ELR (cell line): ENCODE data around the gene FBXO7.

ENCODE experiments used
- DNase-seq: peaks from one replicate; pipeline ENCODE4 v3.0.0-alpha.2; 2015; ENCODE audit warnings: low read depth

Gene FBXO7

DNA sequence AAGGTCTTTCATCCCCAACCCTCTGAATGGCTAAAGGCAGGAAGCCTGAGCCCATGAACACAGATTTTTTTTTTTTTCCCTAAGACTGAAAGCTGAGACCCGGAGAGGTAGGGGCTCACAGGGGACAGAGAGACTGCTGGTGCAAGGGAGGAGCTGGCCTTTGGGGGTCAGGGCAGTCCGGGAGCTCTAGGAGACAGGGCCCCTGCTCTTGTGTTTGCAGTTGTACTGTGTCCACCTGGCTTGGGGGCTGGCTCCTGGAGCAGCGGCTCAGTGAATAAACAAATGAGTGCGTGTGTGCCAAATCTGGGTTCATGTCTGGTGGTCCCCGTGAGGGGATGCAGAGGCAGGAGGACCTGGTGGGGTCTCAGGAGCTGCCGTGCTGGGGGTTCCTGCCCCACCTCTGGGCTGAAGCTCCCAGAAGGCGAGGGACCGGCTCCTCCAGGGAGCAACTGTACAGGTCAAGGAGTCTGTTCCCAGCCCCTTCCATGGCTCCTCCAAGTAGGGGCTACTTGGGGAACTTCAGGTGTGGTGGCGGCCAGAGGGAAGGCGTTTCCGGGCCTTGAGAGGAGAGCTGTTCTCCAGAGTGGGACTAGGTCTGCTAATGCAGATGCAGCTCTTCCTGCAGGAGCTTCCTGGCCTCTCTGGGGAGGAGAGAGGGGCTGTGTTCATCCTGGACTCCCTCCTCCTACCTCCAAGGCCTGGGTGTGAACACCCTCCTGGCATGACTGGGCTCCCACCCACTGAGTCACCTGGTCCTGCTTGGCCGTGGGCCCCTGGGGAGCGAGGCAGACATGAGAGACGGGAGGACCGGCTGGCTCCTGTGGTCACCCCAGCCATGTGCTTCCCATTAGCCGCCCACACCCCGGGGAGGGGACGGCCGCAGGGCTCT is 57.6 kb downstream of the FBXO7 start:
- DNase-seq = peak; percentile 89

DNA sequence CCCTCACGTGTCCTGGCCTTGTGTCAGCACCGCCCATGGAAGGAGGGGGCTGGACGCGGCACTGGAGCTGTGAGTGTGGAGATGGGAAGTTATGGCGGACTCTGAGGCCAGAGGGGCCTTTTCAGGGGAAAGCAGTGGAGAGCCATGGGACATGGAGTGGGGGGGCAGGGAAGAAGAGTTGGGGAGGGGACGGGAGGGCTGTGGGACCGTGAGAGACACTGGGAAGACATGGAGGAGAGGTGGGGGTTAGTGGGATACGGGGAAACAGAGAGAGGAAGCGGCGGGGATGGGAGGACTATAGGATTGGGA is 58.2 kb downstream of the FBXO7 start:
- DNase-seq = no peak

DNA sequence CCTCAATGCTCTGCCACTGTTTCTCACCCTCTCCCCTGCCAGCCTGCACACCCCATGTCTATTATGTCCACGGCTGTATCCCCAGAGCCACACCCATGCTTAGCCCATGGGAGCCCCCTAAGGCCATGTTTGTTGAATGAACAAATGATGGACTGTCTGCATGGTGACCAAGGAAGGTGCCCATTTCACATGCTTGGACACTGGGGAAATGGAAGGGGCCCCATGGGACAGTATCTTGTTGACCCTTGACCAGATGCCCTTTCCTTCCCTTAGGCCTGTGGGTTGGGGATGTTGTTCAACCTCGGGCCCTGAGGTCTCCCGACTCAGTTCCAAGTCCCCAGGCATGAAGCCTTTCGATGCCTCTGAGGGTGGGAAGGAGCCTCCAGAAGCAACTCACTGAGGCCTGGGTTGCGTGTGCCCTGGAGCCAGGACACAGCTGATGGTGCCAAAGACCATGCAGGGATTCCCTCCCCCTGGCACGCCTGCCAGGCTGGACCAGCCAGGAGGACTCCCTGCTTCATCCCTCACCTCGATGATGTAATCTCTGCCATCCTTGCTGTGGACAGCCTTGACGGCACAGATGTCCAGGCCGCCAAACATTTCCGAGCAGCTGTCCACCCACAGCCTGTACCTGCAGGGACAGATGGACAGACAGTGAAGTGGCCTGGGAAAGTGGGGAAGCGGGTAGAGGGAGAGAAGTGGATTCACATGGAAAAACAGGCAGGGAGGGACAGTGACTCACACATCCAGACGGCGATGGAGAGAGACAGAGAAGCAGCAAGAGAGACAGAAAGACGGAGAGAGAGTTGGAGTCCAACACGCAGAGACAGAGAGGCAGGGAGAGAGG is 58.9 kb downstream of the FBXO7 start:
- DNase-seq = peak; percentile 58

DNA sequence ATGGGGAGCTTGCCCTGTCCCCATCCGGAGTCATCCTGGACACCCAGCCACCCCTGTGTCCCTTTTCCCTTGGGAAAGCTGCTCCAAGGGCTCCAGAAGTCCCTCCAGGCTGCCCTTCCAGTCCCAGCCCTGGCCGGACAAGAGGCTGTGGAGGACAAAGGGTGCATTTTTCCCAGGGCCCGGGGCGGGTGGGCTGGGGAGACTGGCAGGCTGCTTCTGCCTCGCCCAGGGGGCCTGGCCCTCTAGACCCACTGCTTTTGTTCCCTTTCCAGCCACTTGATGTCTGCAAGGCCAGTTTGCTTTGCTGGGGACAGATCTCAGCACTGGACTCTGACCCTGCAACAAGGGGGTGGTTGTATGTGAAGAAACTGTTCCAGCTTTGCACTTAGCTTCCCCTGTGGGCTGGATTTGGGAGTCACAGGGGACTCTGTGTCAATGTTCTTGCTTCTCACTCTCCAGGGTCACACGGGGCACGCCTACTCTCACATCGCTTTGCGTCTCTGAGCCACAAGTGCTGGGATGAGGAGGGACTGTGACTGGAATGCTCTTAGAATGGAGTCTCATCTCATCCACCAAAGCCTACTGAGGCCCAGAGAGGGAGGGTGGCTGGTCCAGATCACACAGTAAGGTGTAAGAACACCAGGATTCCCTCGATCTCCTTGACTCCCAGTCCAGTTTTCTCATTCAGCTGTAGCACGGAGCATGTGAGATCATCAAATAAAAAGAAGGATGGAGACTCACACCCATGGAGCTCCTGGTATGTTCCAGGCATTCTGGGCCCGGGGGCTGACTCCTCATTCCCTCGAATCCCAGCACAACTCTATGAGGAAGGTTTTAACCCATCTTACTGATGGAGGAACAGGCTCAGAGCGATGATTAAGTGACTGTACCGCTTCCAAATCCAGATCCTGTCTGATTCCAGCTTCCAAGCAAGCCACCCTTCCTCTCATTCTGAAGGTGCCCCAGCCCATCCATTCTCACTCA is 59.9 kb downstream of the FBXO7 start:
- DNase-seq = peak; percentile 49

DNA sequence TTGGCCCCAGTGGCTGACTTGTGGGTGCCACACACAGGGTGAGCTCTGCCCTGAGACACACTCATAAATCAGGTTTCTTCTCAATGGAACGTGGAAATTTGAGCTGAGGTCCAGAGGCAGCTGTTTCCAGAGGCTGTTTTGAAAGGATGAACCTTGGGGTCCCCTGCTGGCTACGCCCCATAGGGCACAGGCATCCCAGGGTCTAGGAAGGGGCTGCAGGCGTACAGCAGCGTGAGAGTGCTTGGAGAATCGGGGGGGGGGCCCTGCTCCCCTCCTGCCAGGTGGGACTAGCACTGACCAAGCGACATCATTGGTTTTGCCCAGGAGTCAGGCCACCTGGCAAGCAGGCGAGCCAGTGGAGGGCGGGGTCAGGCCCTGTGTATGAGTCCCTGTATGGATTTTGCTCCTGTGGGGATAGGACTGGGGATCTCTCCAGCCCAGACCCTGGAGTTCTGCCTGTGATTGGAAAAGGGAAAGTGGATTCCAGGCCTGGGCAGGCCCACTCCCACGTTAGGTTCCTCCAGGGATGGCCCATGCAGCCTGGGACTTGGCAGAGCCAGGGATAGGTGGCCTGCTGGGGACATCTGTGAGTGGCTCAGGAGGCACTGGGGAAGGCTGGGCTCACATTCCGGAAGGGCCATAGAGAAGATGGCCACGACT is 61.0 kb downstream of the FBXO7 start:
- DNase-seq = no peak

DNA sequence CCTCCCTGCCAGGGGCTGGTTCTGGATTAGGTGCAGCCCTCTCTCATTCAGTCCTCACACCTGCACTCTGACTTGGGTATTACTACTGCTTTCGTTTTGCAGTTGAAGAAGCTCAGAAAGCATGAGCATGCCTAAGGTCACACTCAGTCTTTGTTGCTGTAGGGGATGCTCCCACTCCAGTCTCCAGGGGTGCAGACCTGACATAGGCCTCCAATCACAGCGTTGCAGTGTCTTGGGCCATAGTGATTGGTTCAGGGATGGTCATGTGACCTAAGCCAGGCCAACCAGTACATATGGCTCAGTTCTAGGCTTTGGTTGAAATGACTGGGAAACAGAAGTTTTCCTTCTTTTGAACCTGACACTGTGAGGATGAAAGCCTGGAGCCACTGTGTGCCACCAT is 61.7 kb downstream of the FBXO7 start:
- no peak for DNase-seq

DNA sequence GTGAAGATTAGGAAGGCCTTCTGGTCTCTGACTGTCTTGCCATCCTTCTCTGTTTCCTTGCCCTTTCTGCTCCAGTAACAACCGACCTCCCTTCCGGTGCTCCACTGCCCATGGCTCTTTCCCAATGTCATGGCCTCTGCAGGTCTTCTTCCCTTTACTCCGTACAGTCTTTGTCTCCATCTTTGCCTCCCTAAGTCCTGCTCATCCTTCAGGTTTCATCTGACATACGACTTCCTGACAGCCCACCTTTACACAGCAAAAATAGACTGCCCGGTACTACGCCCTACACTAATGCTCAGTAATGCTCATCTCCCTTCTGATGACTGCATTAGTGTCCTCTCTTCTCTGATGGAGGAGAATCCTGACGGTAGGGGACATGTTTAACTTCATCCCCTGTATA is 63.9 kb downstream of the FBXO7 start:
- no peak for DNase-seq

DNA sequence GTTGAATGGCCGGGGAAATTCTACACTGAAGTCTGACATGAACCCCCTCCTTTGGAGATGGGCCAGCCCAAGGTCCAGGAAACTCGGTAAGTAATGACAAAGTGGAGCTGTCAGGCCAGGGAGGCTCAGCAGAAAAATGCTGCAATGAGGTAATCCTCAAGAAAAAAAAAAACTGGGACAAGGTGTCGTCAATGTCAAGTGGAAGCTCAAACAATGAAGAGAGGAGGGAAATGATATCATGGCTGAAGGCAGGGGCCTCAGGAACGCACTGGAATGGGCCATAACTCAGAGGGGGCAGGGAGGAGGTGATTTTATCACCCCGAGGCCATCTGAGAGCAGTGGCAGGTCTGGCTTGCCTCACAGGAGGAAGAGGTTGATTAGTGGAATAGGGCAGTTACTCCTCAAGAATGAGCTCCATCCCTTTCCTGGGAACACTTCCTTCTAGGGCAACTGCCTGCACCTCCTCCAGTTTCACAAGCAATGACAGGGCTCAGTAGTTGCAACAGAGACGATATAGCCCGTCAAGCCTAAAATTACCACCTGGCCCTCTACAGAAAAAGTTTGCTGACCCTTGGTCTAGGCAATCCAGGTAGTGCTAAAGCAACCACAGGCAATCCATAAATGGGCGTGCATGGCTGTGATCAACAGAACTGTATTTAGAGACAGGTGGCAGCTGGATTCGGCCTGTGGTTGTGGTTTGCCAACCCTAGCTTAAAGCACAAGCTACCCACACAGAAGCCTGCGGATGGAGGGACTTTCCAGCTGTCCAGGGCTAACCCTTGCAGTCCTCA is 65.2 kb downstream of the FBXO7 start:
- no peak for DNase-seq

DNA sequence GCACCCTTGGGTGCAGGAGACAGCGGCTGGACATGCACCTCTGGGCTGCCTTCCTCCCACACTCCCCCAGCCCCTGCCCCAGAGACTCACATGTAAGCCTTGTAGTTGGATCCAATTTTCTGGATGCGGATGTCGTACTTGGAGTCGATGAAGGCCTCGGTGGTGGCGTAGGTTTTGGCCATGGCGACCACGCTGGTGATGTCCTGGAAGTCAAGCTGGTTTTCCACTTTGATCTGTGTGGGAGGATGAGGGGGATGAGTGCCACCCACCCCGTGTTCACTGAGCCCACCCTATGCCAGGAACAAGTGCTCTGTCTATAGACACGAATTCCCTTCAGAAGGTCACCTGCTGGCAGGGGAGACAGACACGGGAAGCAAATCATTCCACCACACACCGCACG is 66.9 kb downstream of the FBXO7 start:
- DNase-seq = no peak

DNA sequence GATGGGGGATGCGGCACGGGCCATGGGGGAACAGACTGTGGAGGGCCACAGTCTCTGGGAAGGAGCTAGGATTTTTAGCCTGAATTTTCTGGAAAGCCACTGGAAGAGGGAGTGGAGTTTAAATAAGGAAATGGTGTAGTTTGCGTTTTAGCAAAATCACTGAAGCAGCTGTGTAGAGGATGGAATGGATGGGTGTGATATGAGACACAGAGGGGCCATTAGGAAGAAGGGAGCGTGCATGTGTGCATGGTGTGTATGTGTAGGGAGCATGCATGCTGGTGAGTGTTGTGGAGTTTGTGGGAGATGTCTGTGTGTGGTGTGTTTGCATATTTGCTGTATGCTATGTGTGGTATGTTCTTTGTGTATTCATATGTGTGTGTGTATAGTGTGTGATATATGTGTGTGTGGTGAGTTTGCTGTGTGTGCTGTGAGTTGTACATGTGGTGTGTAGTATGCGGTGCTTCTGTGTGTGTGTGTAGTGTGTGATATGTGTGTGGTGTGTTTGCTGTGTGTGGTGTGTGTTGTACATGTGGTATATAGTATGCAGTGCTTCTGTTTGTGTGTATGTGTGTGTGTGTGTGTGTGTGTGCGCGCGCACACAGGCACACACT is 67.6 kb downstream of the FBXO7 start:
- DNase-seq = no peak

DNA sequence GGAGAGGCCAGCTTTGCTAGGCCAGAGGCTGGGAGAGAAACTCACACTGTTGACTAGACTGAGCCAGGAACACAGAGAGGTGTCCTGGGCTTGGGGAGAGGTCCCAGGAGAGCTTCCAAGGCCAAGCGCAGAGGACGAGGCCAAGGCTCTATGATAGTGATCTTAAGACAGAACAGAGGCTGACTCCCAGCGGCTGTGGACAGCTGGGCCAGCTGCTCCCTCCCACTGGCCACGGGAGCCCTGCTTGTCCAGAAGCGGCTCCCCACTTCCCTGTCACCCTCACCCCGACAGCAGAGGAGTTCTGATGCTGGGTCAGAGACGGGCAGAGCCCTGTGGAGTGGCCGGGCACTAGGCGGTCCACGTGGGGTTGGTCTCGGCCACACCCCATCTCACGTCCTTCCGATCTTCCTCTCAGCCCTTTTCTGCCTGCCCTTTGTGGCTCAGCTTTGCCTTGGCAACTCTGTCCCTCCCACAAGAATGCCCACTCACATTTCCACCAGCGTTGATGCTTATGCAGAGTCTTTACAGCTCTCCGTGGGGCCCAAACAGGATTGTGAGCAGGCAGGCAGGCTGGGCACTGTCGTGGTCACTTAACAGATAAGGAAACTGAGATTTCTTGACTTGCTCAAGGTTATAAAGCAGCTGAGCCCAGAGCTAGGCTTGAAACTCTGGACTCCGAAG is 68.2 kb downstream of the FBXO7 start:
- no peak for DNase-seq

DNA sequence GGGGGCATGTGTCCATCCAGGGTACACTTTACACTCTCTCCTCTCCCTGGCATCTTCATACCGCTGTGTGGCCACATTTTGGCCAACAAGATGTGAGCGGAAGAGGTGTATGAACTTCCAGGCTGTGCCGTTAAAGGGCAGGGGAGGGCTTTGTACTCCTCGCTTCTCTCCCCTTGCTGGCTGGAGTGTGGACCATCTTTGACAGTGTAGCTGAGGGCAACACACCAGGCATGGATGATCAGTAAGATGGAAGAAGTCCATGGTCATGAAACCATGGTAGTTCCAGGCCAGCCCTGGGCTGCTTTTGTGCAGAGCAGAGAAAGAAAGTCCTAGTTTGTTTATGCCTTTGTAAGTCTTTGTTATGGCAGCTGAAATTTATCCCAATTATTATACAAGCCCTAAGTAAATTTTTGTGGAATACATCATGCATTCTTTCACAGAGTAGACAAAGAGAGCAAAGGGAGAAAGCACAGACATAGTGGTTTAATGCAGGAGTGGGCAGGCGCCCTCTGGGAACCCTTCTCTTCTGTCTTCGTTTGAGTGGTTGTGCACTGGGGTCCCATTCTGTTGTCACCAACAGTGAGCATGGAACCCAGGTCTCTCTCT is 70.4 kb downstream of the FBXO7 start:
- DNase-seq = no peak

DNA sequence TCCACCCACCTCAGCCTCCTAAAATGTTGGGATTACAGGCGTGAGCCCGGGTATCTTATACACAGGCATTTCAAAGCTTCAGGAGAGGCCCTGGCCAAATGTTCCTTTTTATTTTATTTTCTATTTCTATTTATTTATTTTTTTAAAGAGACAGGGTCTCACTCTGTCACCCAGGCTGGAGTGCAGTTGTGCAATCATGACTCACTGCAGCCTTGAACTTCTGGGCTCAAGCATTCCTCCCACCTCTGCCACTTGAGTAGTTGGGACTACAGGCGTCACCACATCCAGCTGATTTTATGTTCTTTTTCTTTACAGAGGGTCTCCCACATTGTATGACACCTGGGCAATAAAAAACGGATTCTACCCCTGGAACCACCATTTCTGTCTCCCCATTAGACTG is 71.2 kb downstream of the FBXO7 start:
- DNase-seq = peak; percentile 57

DNA sequence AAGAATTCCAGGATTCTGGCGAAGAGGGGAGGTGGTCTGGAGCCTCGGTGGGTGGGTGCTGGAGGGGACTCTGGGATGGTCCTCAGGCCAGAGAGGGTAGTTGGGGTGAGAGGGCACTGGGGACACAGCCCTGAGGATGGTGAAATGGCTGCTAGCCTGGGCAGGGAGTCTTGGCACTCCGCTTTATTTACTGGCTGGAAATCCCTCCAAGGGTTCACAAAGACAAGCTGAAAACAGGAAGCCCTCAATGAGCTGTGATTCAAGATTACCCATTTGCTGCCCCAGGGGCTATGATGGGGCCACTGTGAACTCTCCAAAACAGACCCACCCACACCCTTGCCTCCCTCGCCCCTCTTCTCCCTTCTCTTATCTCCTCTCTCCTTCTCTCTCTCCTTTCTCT is 71.9 kb downstream of the FBXO7 start:
- no peak for DNase-seq

DNA sequence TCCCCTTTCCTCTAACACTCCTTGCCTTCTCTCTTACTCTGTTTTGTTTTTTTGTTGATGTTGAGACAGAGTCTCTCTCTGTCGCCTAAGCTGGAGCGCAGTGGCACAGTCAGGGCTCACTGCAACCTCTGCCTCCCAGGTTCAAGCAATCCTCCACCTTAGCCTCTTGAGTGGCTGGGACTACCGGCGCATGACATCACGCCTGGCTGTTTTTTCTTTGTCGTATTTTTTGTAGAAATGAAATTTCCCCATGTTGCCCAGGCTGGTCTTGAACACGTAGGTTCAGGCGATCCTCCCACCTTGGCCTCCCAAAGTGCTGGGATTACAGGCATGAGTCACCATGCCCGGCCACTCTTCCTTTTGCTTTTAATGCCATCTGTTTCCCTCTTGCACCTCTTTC is 72.3 kb downstream of the FBXO7 start:
- no peak for DNase-seq

DNA sequence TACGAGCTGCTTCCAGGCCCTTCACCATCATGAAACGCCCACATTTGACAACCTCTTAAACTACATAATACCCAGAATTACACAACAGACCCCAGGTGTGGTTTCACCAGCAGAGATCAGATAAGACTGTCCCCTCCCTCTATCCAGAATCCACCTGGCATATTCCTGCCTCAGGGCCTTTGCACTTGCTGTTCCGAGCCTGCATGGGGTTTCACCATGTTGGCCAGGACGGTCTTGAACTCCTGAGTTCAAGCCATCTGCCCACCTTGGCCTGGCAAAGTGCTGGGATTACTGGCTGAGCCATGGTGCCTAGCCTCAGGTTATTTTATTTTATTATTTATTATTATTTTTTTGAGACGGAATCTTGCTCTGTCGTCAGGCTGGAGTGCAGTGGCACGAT is 73.4 kb downstream of the FBXO7 start:
- no peak for DNase-seq
